NOMO-1 treated with dmso at 0.1 percent for 144 hours (cell line): Measurements from ENCODE around the gene CSRP1.
"Not testable (repeated sequence)": the region's sequence is repeated elsewhere in the genome, so short reads cannot be mapped to it uniquely, and the experiment has no call there.

Experiments used
- DNase-seq: peaks from one replicate; lab custom pipeline; 2025; ENCODE audit not compliant: unreplicated experiment; lab: John Stamatoyannopoulos, UW

CSRP1 gene

GRCh38 chr1:201537891-201538611 is 31.1 kb upstream of the CSRP1 start:
- no peak for DNase-seq

GRCh38 chr1:201537467-201537866 is 30.5 kb upstream of the CSRP1 start:
- no peak for DNase-seq

- no peak for DNase-seq
Observed at GRCh38 chr1:201537028-201537427, 30.1 kb upstream of the CSRP1 start.

- no peak for DNase-seq
Observed at GRCh38 chr1:201536558-201536957, 29.6 kb upstream of the CSRP1 start.

GRCh38 chr1:201535919-201536245 is 29.0 kb upstream of the CSRP1 start:
- DNase-seq: no peak

GRCh38 chr1:201535046-201535918 is 28.4 kb upstream of the CSRP1 start:
- no peak for DNase-seq

- no peak for DNase-seq
Observed at GRCh38 chr1:201533836-201534235, 26.9 kb upstream of the CSRP1 start.

- no peak for DNase-seq
Observed at GRCh38 chr1:201531551-201532425, 24.9 kb upstream of the CSRP1 start.

- DNase-seq: no peak
Observed at GRCh38 chr1:201530741-201531531, 24.0 kb upstream of the CSRP1 start.

GRCh38 chr1:201528631-201529252 is 21.8 kb upstream of the CSRP1 start:
- DNase-seq: no peak

- DNase-seq: no peak
Observed at GRCh38 chr1:201527879-201528278, 21.0 kb upstream of the CSRP1 start.

- no peak for DNase-seq
Observed at GRCh38 chr1:201525193-201525778, 18.4 kb upstream of the CSRP1 start.

- DNase-seq: not testable (repeated sequence)
Observed at GRCh38 chr1:201520046-201520575, 13.2 kb upstream of the CSRP1 start.

- DNase-seq: no peak
Observed at GRCh38 chr1:201518071-201518470, 11.1 kb upstream of the CSRP1 start.

- DNase-seq: no peak
Observed at GRCh38 chr1:201517631-201518030, 10.7 kb upstream of the CSRP1 start.

GRCh38 chr1:201516511-201517127 is 9.7 kb upstream of the CSRP1 start:
- DNase-seq: no peak

- DNase-seq: no peak
Observed at GRCh38 chr1:201515895-201516294, 9.0 kb upstream of the CSRP1 start.

- DNase-seq: no peak
Observed at GRCh38 chr1:201515062-201515750, 8.3 kb upstream of the CSRP1 start.

- no peak for DNase-seq
Observed at GRCh38 chr1:201514466-201514865, 7.5 kb upstream of the CSRP1 start.
